Measurements from ENCODE around the gene TMEFF2.

DNA sequence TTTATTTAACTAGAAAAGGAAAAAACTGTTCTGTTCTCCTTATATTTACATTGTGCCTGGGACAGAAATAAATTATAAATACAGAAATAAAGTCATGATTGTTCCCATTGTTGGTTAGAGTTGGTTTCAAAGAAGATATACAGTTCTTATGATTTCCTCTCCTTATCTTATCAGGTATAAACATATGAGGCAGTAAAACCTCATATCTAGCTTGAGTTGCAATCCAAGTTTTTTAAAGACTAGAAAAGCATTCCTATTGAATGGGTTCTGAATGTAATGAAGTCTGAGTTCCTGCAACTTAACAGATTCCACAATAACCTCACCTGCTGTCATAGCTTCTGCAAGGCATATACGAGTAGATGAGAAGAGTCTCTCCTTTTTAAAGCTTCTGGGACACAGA, 233.2 kb downstream of the TMEFF2 start:
- no peak for TF ChIP-seq ZNF274 (IDR thresholded peaks at IDR 0.05; ENCODE audit: low read depth, low read length)
- no peak for TF ChIP-seq YY1 (IDR thresholded peaks at IDR 0.05; ENCODE audit: insufficient read depth, insufficient read length)
- TF ChIP-seq SUZ12 (IDR thresholded peaks at IDR 0.05; ENCODE audit: extremely low read depth, insufficient read depth, insufficient read length): no peak

Measured in NT2/D1 (cell line).